Caco-2 (cell line): ENCODE measurements around the gene NEMP1. TPM values are rescaled to one million over a fixed set of nuclear protein-coding genes. Genes with fewer than 3 reads are reported as not detected.
"Not testable (repeated sequence)": the region's sequence is repeated elsewhere in the genome, so short reads cannot be mapped to it uniquely, and the experiment has no call there.

ENCODE experiments used
- BruUV-seq: library from RNA; stranded (reverse); fragments of 400-500 nt; replicated peaks from 2 replicates; lab custom pipeline; 2021; lab: Mats Ljungman, UMichigan
- CTCF ChIA-PET: fragments of 300-600 bp; sonication (Branson Sonifier 250); formaldehyde crosslinking; loops from one replicate; lab custom pipeline; 2022; ENCODE audit warnings: antibody characterized with exemption; lab: Charles Lee
- POLR2A ChIA-PET: fragments of 300-600 bp; sonication (Branson Sonifier 250); formaldehyde crosslinking; loops from one replicate; lab custom pipeline; 2022; ENCODE audit warnings: antibody characterized with exemption; lab: Charles Lee
- DNase-seq, 2 experiments: peaks; one replicate each; pipeline versions ENCODE4 v3.0.0 to v3.0.0-alpha.2; 2020 to 2022
- H3K27me3 ChIP-seq: replicated peaks from 2 replicates; pipeline ENCODE4 v1.6.0; 2011; ENCODE audit warnings: low read length; ENCODE audit not compliant: control insufficient read depth, insufficient read depth
- H3K36me3 ChIP-seq: 2 replicates; pipeline ENCODE4 v1.5.1; 2011; ENCODE audit warnings: low read length; ENCODE audit not compliant: control insufficient read depth, insufficient read depth
- H3K4me1 ChIP-seq: fragments of 250-450 bp; sonication (Bioruptor Pico); 2 replicates; pipeline ENCODE4 v1.5.1; 2020; ENCODE audit warnings: mild to moderate bottlenecking
- H3K4me3 ChIP-seq: 2 replicates; pipeline ENCODE4 v1.5.1; 2011; ENCODE audit warnings: low read depth, mild to moderate bottlenecking, control low read depth, low read length
- H3K9me3 ChIP-seq: fragments of 250-450 bp; sonication (Bioruptor Pico); 2 replicates; pipeline ENCODE4 v1.5.1; 2020; ENCODE audit warnings: mild to moderate bottlenecking, moderate library complexity
- H3K27ac Mint-ChIP-seq: one replicate; pipeline ENCODE4 v1.8.0; 2022; ENCODE audit warnings: mixed read lengths; ENCODE audit not compliant: unreplicated experiment
- H3K27me3 Mint-ChIP-seq: one replicate; pipeline ENCODE4 v1.8.0; 2022; ENCODE audit warnings: mixed read lengths; ENCODE audit not compliant: insufficient read depth, unreplicated experiment
- H3K36me3 Mint-ChIP-seq: one replicate; pipeline ENCODE4 v1.8.0; 2022; ENCODE audit warnings: mild to moderate bottlenecking, mixed read lengths; ENCODE audit not compliant: insufficient read depth, unreplicated experiment
- H3K4me1 Mint-ChIP-seq: one replicate; pipeline ENCODE4 v1.8.0; 2022; ENCODE audit warnings: low read depth, mixed read lengths; ENCODE audit not compliant: unreplicated experiment
- H3K4me3 Mint-ChIP-seq: one replicate; pipeline ENCODE4 v1.8.0; 2022; ENCODE audit warnings: mild to moderate bottlenecking, moderate library complexity, mixed read lengths; ENCODE audit not compliant: unreplicated experiment
- H3K9me3 Mint-ChIP-seq: one replicate; pipeline ENCODE4 v1.8.0; 2022; ENCODE audit warnings: mixed read lengths; ENCODE audit not compliant: unreplicated experiment
- intact Hi-C: fragments of 100-400 bp; cut with micrococcal nuclease; formaldehyde crosslinking; loops from one replicate; pipeline ENCODE4 v1.10.0; 2022; ENCODE audit not compliant: unreplicated experiment
- total RNA-seq: library from RNA; stranded (reverse); gene quantifications from 2 replicates; pipeline ENCODE4 v1.2.3, GENCODE V29; 2022
- TF ChIP-seq, protein P1 (sequence below), 2 experiments: fragments of 200-600 bp in 1 of 2; IDR thresholded peaks; 1 replicate in 1 of 2; 2 replicates in 1 of 2; pipeline versions ENCODE4 v1.5.1 to v1.8.0; 2011 to 2022; ENCODE audit warnings: antibody characterized with exemption in 1 of 2, control low read depth in 1 of 2, inconsistent platforms in 1 of 2, low read depth in 1 of 2, low read length in 1 of 2, mild to moderate bottlenecking in 1 of 2, moderate library complexity in 1 of 2; ENCODE audit not compliant: insufficient read depth in 1 of 2, severe bottlenecking in 1 of 2, unreplicated experiment in 1 of 2

NEMP1 gene
- total RNA-seq, 1 experiment from 2014 or later, result 40.1 TPM

DNA sequence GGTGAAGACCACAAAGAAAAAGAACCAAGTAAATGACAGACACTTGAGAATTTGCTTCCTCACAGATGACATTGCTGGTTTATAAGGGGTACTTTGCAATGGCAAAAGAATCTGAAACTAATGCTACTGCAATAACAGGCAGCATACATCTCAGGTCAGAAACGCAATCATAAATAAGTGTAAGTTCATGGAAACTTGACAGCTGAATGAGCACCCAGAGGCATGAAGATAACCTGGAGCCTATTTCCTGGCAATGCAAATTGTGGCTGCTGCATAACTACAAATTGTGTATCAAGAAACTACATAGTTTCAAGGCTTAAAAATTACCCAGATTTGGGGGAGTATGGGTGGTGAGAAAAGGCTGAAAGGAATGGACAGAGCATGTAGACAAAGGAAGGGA is 20.1 kb downstream of the NEMP1 start:
- H3K27ac Mint-ChIP-seq, result no peak overlapping the region
- H3K36me3 Mint-ChIP-seq, result peaks cover 46% of the 10 kb centered on the region
- ChIA-PET POLR2A (no interaction called here), CTCF (no interaction called here)
- no TSS peak for BruUV-seq
- DNase-seq, result no peak
- no peaks in the 10 kb centered on the region for H3K4me1 Mint-ChIP-seq
- H3K27me3 ChIP-seq, result no peaks in the 10 kb centered on the region
- no peaks in the 10 kb centered on the region for H3K4me1 ChIP-seq
- H3K9me3 ChIP-seq, result no peaks in the 10 kb centered on the region
- H3K27me3 Mint-ChIP-seq, result no peaks in the 10 kb centered on the region
- TF ChIP-seq, protein P1, sequence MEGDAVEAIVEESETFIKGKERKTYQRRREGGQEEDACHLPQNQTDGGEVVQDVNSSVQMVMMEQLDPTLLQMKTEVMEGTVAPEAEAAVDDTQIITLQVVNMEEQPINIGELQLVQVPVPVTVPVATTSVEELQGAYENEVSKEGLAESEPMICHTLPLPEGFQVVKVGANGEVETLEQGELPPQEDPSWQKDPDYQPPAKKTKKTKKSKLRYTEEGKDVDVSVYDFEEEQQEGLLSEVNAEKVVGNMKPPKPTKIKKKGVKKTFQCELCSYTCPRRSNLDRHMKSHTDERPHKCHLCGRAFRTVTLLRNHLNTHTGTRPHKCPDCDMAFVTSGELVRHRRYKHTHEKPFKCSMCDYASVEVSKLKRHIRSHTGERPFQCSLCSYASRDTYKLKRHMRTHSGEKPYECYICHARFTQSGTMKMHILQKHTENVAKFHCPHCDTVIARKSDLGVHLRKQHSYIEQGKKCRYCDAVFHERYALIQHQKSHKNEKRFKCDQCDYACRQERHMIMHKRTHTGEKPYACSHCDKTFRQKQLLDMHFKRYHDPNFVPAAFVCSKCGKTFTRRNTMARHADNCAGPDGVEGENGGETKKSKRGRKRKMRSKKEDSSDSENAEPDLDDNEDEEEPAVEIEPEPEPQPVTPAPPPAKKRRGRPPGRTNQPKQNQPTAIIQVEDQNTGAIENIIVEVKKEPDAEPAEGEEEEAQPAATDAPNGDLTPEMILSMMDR (IDR thresholded peaks at IDR 0.05; ENCODE audit: insufficient read depth in 1 of 2, low read depth in 1 of 2, low read length in 1 of 2, severe bottlenecking in 1 of 2, unreplicated experiment in 1 of 2), result no peak
- no peak overlapping the region for H3K4me3 Mint-ChIP-seq
- H3K9me3 Mint-ChIP-seq, result no peaks in the 10 kb centered on the region
- intact Hi-C loops, result no loop called here
- no peak overlapping the region for H3K4me3 ChIP-seq
- H3K36me3 ChIP-seq, result no peaks in the 10 kb centered on the region

DNA sequence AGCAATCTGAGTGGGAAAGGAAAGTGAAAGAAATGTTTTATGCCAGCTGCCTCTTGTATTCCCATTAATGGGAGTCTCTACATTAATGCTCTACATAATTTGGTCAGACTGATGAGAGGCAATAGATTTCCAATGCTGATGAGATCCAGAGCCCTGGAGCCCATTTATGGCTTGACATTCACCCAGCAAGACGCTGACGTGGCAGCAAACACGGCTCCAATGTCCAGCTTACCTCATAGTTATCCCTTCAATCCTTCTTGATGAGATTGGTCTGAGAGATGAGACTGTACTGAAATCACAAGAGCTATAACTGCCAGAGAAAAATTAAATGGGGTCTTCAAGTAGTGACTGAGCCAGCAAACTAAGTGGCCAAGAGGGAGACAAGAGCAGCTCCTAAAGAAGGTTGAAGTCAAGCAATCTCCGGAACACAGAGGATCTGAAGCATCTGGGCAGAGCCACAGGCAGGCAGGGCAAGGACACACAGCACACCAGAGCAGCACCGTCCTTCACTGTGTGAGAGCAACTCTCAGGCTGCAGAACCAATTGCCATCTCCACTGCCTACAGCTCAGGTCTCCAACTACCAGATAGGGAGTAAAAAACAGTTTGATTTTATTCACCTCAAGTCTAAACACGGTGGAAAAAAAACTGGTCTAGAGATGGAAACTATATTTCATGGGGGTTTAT is 21.4 kb downstream of the NEMP1 start:
- Histone ChIP-seq H3K4me1 (no peaks in the 10 kb centered on the region), H3K4me3 (no peak overlapping the region), H3K27me3 (no peaks in the 10 kb centered on the region), H3K9me3 (no peaks in the 10 kb centered on the region), H3K36me3 (no peaks in the 10 kb centered on the region)
- CTCF ChIA-PET, result interaction anchor here (1.1 kb wide), 1 partner anchor 12 kb away, joined by 3 read pairs; no protein-coding TSS in a partner anchor
- Mint-ChIP-seq H3K27me3 (no peaks in the 10 kb centered on the region), H3K4me3 (no peak overlapping the region), H3K27ac (no peak overlapping the region), H3K36me3 (peaks cover 36% of the 10 kb centered on the region), H3K9me3 (no peaks in the 10 kb centered on the region), H3K4me1 (no peaks in the 10 kb centered on the region)
- DNase-seq, result no peak
- BruUV-seq, result no TSS peak
- intact Hi-C loops, result no loop called here
- POLR2A ChIA-PET, result no interaction called here
- TF ChIP-seq, protein P1 (IDR thresholded peaks at IDR 0.05; ENCODE audit: insufficient read depth in 1 of 2, low read depth in 1 of 2, low read length in 1 of 2, severe bottlenecking in 1 of 2, unreplicated experiment in 1 of 2), result no peak

DNA sequence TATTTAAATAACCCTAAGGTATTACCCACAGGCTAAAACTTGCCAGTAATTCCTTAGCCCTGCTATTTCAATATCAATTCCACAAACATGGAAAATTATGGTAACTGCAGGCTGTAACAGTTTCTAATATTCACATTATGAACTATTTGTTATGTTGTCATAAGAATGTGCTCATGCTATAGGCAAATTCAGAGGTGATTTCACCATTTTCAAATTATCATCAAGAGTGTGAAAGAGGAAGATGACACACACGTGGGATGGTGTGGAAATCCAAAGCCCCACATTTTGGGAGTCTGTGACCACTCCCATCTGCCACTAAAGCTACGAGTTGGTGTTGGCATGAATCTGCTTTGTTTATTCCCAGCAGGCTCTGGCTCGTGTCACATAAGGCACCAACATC is 22.8 kb downstream of the NEMP1 start:
- no peaks in the 10 kb centered on the region for H3K4me1 ChIP-seq
- no peak for DNase-seq
- H3K27me3 ChIP-seq, result no peaks in the 10 kb centered on the region
- intact Hi-C loops, result no loop called here
- Mint-ChIP-seq H3K27ac (no peak overlapping the region), H3K9me3 (no peaks in the 10 kb centered on the region), H3K27me3 (no peaks in the 10 kb centered on the region), H3K4me1 (peaks cover 3% of the 10 kb centered on the region), H3K36me3 (peaks cover 30% of the 10 kb centered on the region), H3K4me3 (no peak overlapping the region)
- CTCF ChIA-PET, result no interaction called here
- TF ChIP-seq, protein P1 (IDR thresholded peaks at IDR 0.05; ENCODE audit: insufficient read depth in 1 of 2, low read depth in 1 of 2, low read length in 1 of 2, severe bottlenecking in 1 of 2, unreplicated experiment in 1 of 2), result no peak
- H3K36me3 ChIP-seq, result no peaks in the 10 kb centered on the region
- BruUV-seq, result no TSS peak
- H3K4me3 ChIP-seq, result no peak overlapping the region
- no peaks in the 10 kb centered on the region for H3K9me3 ChIP-seq
- POLR2A ChIA-PET, result no interaction called here

DNA sequence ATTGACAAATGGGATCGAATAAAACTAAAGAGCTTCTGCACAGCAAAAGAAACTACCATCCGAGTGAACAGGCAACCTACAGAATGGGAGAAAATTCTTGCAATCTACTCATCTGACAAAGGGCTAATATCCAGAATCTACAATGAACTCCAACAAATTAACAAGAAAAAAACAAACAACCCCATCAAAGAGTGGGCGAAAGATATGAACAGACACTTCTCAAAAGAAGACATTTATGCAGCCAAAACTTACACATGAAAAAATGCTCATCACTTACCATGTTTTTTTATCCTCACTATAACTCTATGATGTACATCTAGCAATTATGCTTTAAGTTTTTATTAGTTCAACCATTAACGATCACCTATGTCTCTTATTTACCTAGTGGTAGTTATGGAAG is 24.7 kb downstream of the NEMP1 start:
- H3K4me3 Mint-ChIP-seq, H3K27me3 ChIP-seq, H3K36me3 ChIP-seq, H3K27ac Mint-ChIP-seq, DNase-seq, H3K9me3 Mint-ChIP-seq, H3K4me3 ChIP-seq, CTCF ChIA-PET, POLR2A ChIA-PET, H3K9me3 ChIP-seq, BruUV-seq, intact Hi-C loops, H3K27me3 Mint-ChIP-seq: not testable (repeated sequence)
- Mint-ChIP-seq H3K4me1 (peaks cover 22% of the 10 kb centered on the region), H3K36me3 (peaks cover 19% of the 10 kb centered on the region)
- H3K4me1 ChIP-seq, result peaks cover 18% of the 10 kb centered on the region

DNA sequence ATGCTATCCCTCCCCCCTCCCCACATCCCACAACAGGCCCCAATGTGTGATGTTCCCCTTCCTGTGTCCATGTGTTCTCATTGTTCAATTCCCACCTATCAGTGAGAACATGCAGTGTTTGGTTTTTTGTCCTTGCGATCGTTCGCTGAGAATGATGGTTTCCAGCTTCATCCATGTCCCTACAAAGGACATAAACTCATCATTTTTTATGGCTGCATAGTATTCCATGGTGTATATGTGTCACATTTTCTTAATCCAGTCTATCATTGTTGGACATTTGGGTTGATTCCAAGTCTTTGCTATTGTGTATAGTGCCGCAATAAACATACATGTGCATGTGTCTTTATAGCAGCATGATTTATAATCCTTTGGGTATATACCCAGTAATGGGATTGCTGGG is 25.4 kb downstream of the NEMP1 start:
- H3K27me3 ChIP-seq, BruUV-seq, CTCF ChIA-PET, H3K4me3 ChIP-seq, H3K27ac Mint-ChIP-seq, H3K4me3 Mint-ChIP-seq, DNase-seq, H3K36me3 ChIP-seq, H3K9me3 ChIP-seq, H3K27me3 Mint-ChIP-seq, H3K9me3 Mint-ChIP-seq, intact Hi-C loops, POLR2A ChIA-PET: not testable (repeated sequence)
- peaks cover 11% of the 10 kb centered on the region for H3K36me3 Mint-ChIP-seq
- peaks cover 22% of the 10 kb centered on the region for H3K4me1 ChIP-seq
- H3K4me1 Mint-ChIP-seq, result peaks cover 28% of the 10 kb centered on the region
